ENCODE results near the gene OR6K3.
"Not testable (repeated sequence)": the region's sequence is repeated elsewhere in the genome, so short reads cannot be mapped to it uniquely, and the experiment has no call there.

OR6K3 gene

GRCh38 chr1:158720620-158721019 lies at the start of gene OR6K3:
TSS of gene OR6K3 (minus strand) at chr1:158720720. CDS start at chr1:158718115, 2,605 bp downstream.
- no peak for DNase-seq

GRCh38 chr1:158754420-158754819 lies 33.9 kb upstream of the OR6K3 start, which contains the start of gene OR6K6:
TSS of gene OR6K6 (plus strand) at chr1:158754720. CDS start at chr1:158754888, 168 bp downstream.
- no peak for DNase-seq

GRCh38 chr1:158752155-158752712 lies 31.7 kb upstream of the OR6K3 start:
- DNase-seq, result no peak

- DNase-seq, result no peak
Measured at GRCh38 chr1:158735848-158736247, 15.3 kb upstream of the OR6K3 start.

GRCh38 chr1:158732524-158732923 lies 12.0 kb upstream of the OR6K3 start:
- DNase-seq, result no peak

- no peak for DNase-seq
Measured at GRCh38 chr1:158731707-158732106, 11.2 kb upstream of the OR6K3 start.

- DNase-seq, result no peak
Measured at GRCh38 chr1:158730453-158730852, 9.9 kb upstream of the OR6K3 start.

- no peak for DNase-seq
Measured at GRCh38 chr1:158728510-158729225, 8.1 kb upstream of the OR6K3 start.

GRCh38 chr1:158724442-158724841 lies 3.9 kb upstream of the OR6K3 start:
- no peak for DNase-seq

- DNase-seq, result no peak
Measured at GRCh38 chr1:158719664-158720063, 856 bp downstream of the OR6K3 start.

GRCh38 chr1:158717344-158717743 lies 3.2 kb downstream of the OR6K3 start:
- no peak for DNase-seq

- DNase-seq, result no peak
Measured at GRCh38 chr1:158716335-158716734, 4.2 kb downstream of the OR6K3 start.

- DNase-seq, result no peak
Measured at GRCh38 chr1:158714754-158715153, 5.8 kb downstream of the OR6K3 start.

GRCh38 chr1:158711098-158711497 lies 9.4 kb downstream of the OR6K3 start:
- no peak for DNase-seq

GRCh38 chr1:158706096-158706495 lies 14.4 kb downstream of the OR6K3 start:
- no peak for DNase-seq

- DNase-seq, result no peak
Measured at GRCh38 chr1:158700552-158700951, 20.0 kb downstream of the OR6K3 start, which contains the start of gene OR6K2. TSS of gene OR6K2 (minus strand) at chr1:158700652. CDS start at chr1:158700652, 0 bp downstream.

- DNase-seq, result no peak
Measured at GRCh38 chr1:158694596-158694995, 25.9 kb downstream of the OR6K3 start.

GRCh38 chr1:158692356-158692755 lies 28.2 kb downstream of the OR6K3 start:
- DNase-seq, result no peak

GRCh38 chr1:158691907-158692306 lies 28.6 kb downstream of the OR6K3 start:
- no peak for DNase-seq

- not testable (repeated sequence) for DNase-seq
Measured at GRCh38 chr1:158691149-158691548, 29.4 kb downstream of the OR6K3 start.

- DNase-seq, result no peak
Measured at GRCh38 chr1:158689875-158690274, 30.6 kb downstream of the OR6K3 start.

GRCh38 chr1:158689110-158689509 lies 31.4 kb downstream of the OR6K3 start:
- no peak for DNase-seq

- not testable (repeated sequence) for DNase-seq
Measured at GRCh38 chr1:158688343-158688742, 32.2 kb downstream of the OR6K3 start.

- DNase-seq, result no peak
Measured at GRCh38 chr1:158687037-158687436, 33.5 kb downstream of the OR6K3 start.

Measured in stimulated activated CD8-positive, alpha-beta memory T cell treated with anti-CD3 and anti-CD28 coated beads, Interleukin-4, amount 100 ng/mL, for 48 hours (primary cell).